HG03575 (cell line): Measurements from ENCODE around the gene ASAH2.

ENCODE experiments used
- ATAC-seq: cut with Tn5 transposase; IDR thresholded peaks from one replicate; pipeline ENCODE4 v1.9.1; 2021; ENCODE audit not compliant: unreplicated experiment, insufficient number of reproducible peaks, low FRiP score; ENCODE audit errors: extremely low read depth

Gene ASAH2

GRCh38 chr10:50216894-50217293 is 34.4 kb downstream of the ASAH2 start:
- no peak for ATAC-seq

- ATAC-seq: no peak
Measured at GRCh38 chr10:50216418-50216817, 34.9 kb downstream of the ASAH2 start.

- ATAC-seq: no peak
Measured at GRCh38 chr10:50211670-50212069, 39.6 kb downstream of the ASAH2 start.

- no peak for ATAC-seq
Measured at GRCh38 chr10:50210876-50211275, 40.4 kb downstream of the ASAH2 start.
